ENCODE measurements around the gene UPP2.

The UPP2 gene

DNA sequence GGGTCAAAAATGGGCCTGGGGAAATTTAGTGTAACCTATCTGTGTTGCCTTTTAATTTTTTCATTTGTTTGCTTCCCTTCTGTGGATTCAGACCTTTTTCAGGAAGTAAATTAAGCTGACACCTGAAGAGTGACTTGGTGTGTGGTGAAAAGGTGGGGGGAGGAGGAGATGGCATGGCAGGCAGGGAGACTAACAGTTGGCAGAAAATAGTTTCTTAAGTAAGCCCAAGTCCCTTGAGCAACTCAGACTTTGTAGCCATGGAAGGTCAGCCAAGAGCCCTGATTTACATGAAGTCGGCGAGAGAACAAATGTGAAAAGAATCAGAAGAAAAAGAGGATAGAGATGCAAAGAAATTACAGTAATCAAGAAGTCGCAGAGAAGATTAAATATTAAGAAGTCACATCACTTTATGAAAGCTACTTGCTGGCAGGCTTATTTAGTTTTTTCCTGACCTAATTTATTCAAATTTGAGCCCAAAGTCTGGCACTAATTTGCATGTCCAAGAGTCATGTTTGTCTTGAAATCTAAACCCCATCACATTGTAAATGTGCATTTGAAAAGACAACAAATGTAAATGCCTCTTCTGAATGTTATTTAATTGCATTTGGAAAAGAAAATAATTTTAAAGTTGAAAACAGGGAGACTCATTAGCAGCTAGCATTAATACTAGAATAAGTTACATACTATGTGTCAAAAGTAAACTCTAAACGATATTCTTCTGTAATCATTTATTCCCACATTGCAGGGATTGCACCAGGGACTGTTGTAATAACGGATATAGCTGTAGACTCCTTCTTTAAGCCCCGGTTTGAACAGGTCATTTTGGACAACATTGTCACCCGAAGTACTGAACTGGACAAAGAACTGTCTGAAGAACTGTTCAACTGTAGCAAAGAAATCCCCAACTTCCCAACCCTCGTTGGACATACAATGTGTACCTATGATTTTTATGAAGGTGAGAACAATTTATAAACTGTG is 19.3 kb downstream of the UPP2 start:
- no peaks in the 10 kb centered on the region for H3K36me3 ChIP-seq
- no peaks in the 10 kb centered on the region for H3K27me3 ChIP-seq (ENCODE audit: insufficient read depth, low read depth, severe bottlenecking)
- no peak for DNase-seq
- H3K27ac ChIP-seq, result no peak overlapping the region
- TF ChIP-seq, protein P1, sequence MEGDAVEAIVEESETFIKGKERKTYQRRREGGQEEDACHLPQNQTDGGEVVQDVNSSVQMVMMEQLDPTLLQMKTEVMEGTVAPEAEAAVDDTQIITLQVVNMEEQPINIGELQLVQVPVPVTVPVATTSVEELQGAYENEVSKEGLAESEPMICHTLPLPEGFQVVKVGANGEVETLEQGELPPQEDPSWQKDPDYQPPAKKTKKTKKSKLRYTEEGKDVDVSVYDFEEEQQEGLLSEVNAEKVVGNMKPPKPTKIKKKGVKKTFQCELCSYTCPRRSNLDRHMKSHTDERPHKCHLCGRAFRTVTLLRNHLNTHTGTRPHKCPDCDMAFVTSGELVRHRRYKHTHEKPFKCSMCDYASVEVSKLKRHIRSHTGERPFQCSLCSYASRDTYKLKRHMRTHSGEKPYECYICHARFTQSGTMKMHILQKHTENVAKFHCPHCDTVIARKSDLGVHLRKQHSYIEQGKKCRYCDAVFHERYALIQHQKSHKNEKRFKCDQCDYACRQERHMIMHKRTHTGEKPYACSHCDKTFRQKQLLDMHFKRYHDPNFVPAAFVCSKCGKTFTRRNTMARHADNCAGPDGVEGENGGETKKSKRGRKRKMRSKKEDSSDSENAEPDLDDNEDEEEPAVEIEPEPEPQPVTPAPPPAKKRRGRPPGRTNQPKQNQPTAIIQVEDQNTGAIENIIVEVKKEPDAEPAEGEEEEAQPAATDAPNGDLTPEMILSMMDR (IDR thresholded peaks at IDR 0.05; ENCODE audit: low read depth, low read length), result no peak
- no peaks in the 10 kb centered on the region for H3K9me3 ChIP-seq (ENCODE audit: severe bottlenecking)
- no peak overlapping the region for H3K4me3 ChIP-seq (ENCODE audit: low read depth, low read length)

DNA sequence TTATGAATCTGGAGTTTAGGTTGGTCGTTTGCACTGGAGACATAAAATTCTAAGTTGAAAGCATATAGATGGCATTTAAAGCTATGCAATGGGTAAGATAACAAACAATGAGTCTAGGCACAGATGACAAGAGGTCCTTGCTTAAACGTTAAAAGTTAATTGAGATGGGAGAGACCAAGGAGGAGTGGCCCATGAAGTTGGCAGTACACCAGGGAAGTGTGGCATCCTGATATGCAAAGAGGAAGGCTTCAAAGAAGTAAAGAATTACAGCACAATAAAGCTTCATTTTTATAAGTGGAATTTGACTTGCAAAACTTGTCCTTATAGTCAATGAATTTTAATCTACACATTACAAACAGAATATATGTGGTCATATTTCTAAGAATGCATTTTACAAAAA is 23.2 kb downstream of the UPP2 start:
- Histone ChIP-seq H3K9me3 (ENCODE audit: severe bottlenecking) (no peaks in the 10 kb centered on the region), H3K27me3 (ENCODE audit: insufficient read depth, low read depth, severe bottlenecking) (no peaks in the 10 kb centered on the region), H3K27ac (no peak overlapping the region), H3K4me3 (ENCODE audit: low read depth, low read length) (no peak overlapping the region), H3K36me3 (no peaks in the 10 kb centered on the region)
- no peak for DNase-seq
- TF ChIP-seq, protein P1 (IDR thresholded peaks at IDR 0.05; ENCODE audit: low read depth, low read length), result no peak

DNA sequence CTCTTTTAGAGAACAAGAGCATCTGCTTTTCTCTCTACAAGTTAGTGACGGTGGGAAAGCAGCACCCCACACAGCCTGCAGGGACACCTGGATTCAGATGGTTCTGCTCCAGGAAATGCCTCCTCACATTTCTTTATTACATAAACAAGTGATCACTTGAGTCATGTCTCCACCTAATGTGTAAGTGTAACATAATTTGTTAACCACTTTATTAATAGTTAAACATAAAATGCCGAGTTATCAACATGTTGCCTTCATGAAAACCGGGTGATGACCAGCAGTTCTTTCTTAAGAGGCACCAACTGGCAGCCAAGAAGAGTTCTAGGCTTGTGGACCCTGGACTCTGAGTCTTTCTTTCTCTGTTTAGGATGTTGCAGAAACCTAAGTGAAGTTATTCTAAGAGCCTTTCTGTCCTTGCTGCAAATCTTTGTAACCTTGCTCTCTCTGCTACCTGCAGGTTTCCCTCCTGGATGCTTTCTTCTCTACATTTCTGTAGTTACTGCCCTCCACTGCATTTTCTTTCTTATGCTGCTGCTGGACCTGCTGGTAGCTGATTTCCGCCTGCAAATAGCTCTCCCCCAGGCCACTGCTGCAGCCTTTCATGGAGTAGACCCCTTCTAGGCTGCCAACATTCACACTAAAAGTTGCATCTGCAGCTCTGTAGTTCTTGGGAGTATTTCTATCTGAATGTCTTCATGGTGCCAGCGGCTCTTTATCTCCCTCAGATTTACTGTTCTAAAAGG is 24.3 kb downstream of the UPP2 start:
- H3K9me3 ChIP-seq (ENCODE audit: severe bottlenecking), result no peaks in the 10 kb centered on the region
- DNase-seq, result no peak
- H3K27me3 ChIP-seq (ENCODE audit: insufficient read depth, low read depth, severe bottlenecking), result no peaks in the 10 kb centered on the region
- no peak overlapping the region for H3K4me3 ChIP-seq (ENCODE audit: low read depth, low read length)
- no peaks in the 10 kb centered on the region for H3K36me3 ChIP-seq
- TF ChIP-seq, protein P1 (IDR thresholded peaks at IDR 0.05; ENCODE audit: low read depth, low read length), result no peak
- no peak overlapping the region for H3K27ac ChIP-seq

DNA sequence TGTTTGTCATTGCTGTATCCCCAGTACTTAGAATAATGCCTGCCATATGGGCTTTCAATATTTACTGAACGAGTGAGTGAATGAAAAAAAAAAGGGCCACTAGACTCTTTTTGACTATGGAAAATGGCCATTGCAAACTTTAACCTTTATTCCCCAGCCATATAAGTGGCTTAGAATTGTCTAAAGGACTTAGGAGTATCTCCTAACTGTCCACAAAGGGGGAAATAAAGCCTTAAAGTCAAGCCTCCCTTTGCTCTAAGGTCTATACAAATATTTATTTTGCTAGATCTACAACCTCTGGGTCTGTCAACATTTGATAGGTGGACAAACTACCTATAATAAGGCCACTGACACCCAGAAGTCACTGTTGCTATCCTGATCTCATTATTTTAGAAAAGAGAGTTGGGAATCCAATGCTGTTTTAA is 25.7 kb downstream of the UPP2 start:
- DNase-seq, result no peak
- no peaks in the 10 kb centered on the region for H3K27me3 ChIP-seq (ENCODE audit: insufficient read depth, low read depth, severe bottlenecking)
- no peaks in the 10 kb centered on the region for H3K36me3 ChIP-seq
- no peak overlapping the region for H3K4me3 ChIP-seq (ENCODE audit: low read depth, low read length)
- no peaks in the 10 kb centered on the region for H3K9me3 ChIP-seq (ENCODE audit: severe bottlenecking)
- no peak overlapping the region for H3K27ac ChIP-seq
- TF ChIP-seq, protein P1 (IDR thresholded peaks at IDR 0.05; ENCODE audit: low read depth, low read length), result no peak

DNA sequence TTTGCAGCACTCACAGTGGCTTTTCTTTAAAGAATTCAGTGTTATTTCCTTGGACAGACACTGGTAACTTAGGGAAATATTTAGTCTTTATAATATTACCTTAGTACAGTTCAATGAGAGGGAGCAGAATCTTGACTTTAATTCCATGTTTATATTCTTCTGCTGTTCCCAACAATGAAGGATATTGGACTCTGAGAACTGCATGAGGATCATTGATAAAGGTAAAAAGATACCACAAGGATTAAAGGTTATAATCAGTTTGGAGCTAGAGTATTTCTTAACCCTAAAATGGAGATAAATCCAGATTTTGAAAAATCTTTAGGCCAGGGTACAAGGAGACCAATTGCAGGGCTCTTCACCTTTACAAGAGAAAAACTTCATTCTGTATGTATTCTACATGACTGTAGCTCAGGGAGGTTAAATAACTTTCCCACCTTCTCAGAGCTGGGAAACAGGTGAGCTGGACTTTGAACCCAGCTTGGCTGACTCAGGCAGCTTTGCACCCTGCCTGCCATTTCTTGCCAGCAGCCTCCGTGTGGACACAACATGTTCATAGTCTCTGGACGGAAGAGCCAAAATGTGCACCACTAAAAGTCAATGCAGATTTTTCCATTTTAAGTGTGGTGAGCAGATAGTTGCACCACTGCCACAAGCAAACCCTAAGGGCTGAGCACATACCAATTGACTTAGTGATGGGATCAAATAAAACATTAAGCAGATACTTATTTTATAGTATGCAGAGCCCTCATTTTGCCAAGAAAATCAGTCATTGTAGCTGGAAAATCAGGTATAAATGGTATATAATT is 26.7 kb downstream of the UPP2 start:
- no peak for DNase-seq
- Histone ChIP-seq H3K36me3 (no peaks in the 10 kb centered on the region), H3K27me3 (ENCODE audit: insufficient read depth, low read depth, severe bottlenecking) (no peaks in the 10 kb centered on the region), H3K27ac (no peak overlapping the region), H3K4me3 (ENCODE audit: low read depth, low read length) (no peak overlapping the region), H3K9me3 (ENCODE audit: severe bottlenecking) (no peaks in the 10 kb centered on the region)
- TF ChIP-seq, protein P1 (IDR thresholded peaks at IDR 0.05; ENCODE audit: low read depth, low read length), result no peak

All from WERI-Rb-1 (cell line).